SU-DHL-6 (cell line): ENCODE data around the gene PRDX2.

Experiments
- CTCF ChIP-seq: fragments of 200-600 bp; sonication (generic); IDR thresholded peaks from one replicate; pipeline ENCODE4 v1.5.1; 2017; ENCODE audit warnings: antibody characterized with exemption, mild to moderate bottlenecking, low read length, moderate library complexity; ENCODE audit not compliant: insufficient read depth, poor library complexity, severe bottlenecking
- EZH2phosphoT487 ChIP-seq: fragments of 200-600 bp; sonication (generic), shearing (Covaris generic); conservative IDR thresholded peaks from 2 replicates; pipeline ENCODE4 v1.6.1; 2018; ENCODE audit warnings: mild to moderate bottlenecking, antibody characterized with exemption, low read length, moderate library complexity, mixed read lengths

DNA sequence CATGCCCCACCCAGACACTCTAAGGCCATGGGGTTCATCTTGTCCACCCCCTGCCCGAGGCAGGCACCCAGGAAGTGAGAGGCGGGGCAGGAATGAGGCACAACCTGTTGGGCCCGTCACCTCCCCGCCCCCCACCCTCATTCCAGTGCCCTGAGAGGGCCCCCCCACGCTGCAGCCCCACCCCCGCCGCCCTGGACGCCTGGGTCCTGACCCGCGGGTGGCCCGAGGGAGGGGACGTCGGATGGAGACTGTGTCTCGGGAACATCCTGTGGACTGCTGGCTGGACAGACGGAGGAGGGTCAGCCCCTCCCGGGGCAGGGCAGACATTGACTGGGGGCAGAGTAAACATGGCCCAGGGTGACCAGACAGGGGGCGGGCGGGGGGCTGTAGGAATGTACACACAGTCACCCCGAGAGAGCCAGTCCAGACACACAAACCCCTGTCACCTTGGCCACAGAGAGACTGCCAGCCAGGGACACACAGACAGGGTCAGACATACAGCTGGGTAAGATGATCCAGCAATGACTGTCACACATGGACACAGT, 17.7 kb downstream of the PRDX2 start:
- TF ChIP-seq CTCF, result no peak
- TF ChIP-seq EZH2phosphoT487, result no peak
